Subcutaneous preadipocyte (primary cell): ENCODE data around the gene C22orf23. TPM values are rescaled to one million over a fixed set of nuclear protein-coding genes. Genes with fewer than 3 reads are reported as not detected.

Experiments
- total RNA-seq: library from RNA; depleted of rRNA; stranded (reverse); fragments of >200 nt; gene quantifications from 2 replicates; pipeline ENCODE4 v1.2.3, GENCODE V29; 2012

C22orf23 gene
- 0.37 and 0.98 TPM in 2 replicates for total RNA-seq

GRCh38 chr22:37953437-37954179, at the start of gene C22orf23, which contains the start of gene POLR2F:
Gene C22orf23 (minus strand): TSS chr22:37953601. CDS start chr22:37953149, 452 bp downstream.
Gene POLR2F (plus strand): TSS chr22:37953699. CDS start chr22:37953788, 89 bp downstream.

GRCh38 chr22:37983860-37984791, 30.7 kb upstream of the C22orf23 start, which contains the start of gene SOX10:
Gene SOX10 (minus strand): TSS chr22:37984555. CDS start chr22:37983784, 771 bp downstream.

GRCh38 chr22:37905534-37906363, 47.7 kb downstream of the C22orf23 start, which contains the start of gene MICALL1:
Gene MICALL1 (plus strand): TSS chr22:37906297. CDS start chr22:37906423, 126 bp downstream.

Other genes starting within 250 kb of the C22orf23 start
- 34.2 and 45.0 TPM in 2 replicates for gene GCAT, start 145.7 kb downstream of the C22orf23 start, total RNA-seq
- not detected in 2 replicates for gene GALR3, start 130.2 kb downstream of the C22orf23 start, total RNA-seq
- gene ANKRD54, start 109.3 kb downstream of the C22orf23 start, total RNA-seq: 28.7 and 37.1 TPM in 2 replicates
- gene EIF3L, start 104.2 kb downstream of the C22orf23 start, total RNA-seq: 356 and 358 TPM in 2 replicates
- gene MICALL1, start 47.3 kb downstream of the C22orf23 start, total RNA-seq: 34.5 and 65.7 TPM in 2 replicates
- gene POLR2F, start 98 bp upstream of the C22orf23 start, total RNA-seq: 34.8 and 49.6 TPM in 2 replicates
- not detected in 2 replicates for gene SOX10, start 31.0 kb upstream of the C22orf23 start, total RNA-seq
- gene PICK1, start 103.8 kb upstream of the C22orf23 start, total RNA-seq: 4.9 and 5.1 TPM in 2 replicates
- gene SLC16A8, start 130.6 kb upstream of the C22orf23 start, total RNA-seq: not detected in 2 replicates
- 4.1 and 6.2 TPM in 2 replicates for gene BAIAP2L2, start 157.1 kb upstream of the C22orf23 start, total RNA-seq
- gene PLA2G6, start 228.2 kb upstream of the C22orf23 start, total RNA-seq: 12.5 and 14.1 TPM in 2 replicates
- 15.1 and 31.3 TPM in 2 replicates for gene MAFF, start 248.4 kb upstream of the C22orf23 start, total RNA-seq